ENCODE results near the gene ANKRD33B.

GRCh38 chr5:10637944-10638343 is 74.1 kb downstream of the ANKRD33B start:
- TF ChIP-seq CTCF (optimal IDR thresholded peaks at IDR 0.05 in 1 of 3, IDR thresholded peaks at IDR 0.05 in 1 of 3, conservative IDR thresholded peaks at IDR 0.05 in 1 of 3; ENCODE audit: extremely low read depth in 1 of 3, insufficient read depth in 2 of 3, low read length in 3 of 3) (no peak), EZH2 (IDR thresholded peaks at IDR 0.05; ENCODE audit: low read length) (no peak)

Data from keratinocyte (primary cell).